Measurements from ENCODE around the gene NISCH.

NISCH gene

GRCh38 chr3:52454250-52454937 lies 1.0 kb upstream of the NISCH start:
- Histone ChIP-seq H3K27me3 (ENCODE audit: insufficient read depth, poor library complexity, severe bottlenecking) (no peaks in the 10 kb centered on the region), H3K27ac (replicated peaks) (no peak overlapping the region), H3K4me3 (replicated peaks; ENCODE audit: insufficient read depth, low read length) (no peak overlapping the region)
- TF ChIP-seq SPI1 (IDR thresholded peaks at IDR 0.05; ENCODE audit: borderline replicate concordance, low read depth) (peak; percentile 43; the same call in 1 of the 2 replicates), REST (IDR thresholded peaks at IDR 0.05; ENCODE audit: insufficient replicate concordance, low read depth) (no peak)
- no peak for DNase-seq (ENCODE audit: low read depth in 1 of 2, low spot score in 1 of 2)

GRCh38 chr3:52454938-52455282 lies 494 bp upstream of the NISCH start:
- no peak for DNase-seq (ENCODE audit: low read depth in 1 of 2, low spot score in 1 of 2)
- H3K27ac ChIP-seq (replicated peaks): peak overlapping the region; percentile 89
- TF ChIP-seq GABPA (IDR thresholded peaks at IDR 0.05; ENCODE audit: low read depth) (no peak), SPI1 (IDR thresholded peaks at IDR 0.05; ENCODE audit: borderline replicate concordance, low read depth) (no peak), REST (IDR thresholded peaks at IDR 0.05; ENCODE audit: insufficient replicate concordance, low read depth) (no peak), CTCF (IDR thresholded peaks at IDR 0.05; ENCODE audit: insufficient read depth, low read length) (no peak), POLR2AphosphoS5 (IDR thresholded peaks at IDR 0.05; ENCODE audit: low read depth) (no peak)
- no peaks in the 10 kb centered on the region for H3K27me3 ChIP-seq (ENCODE audit: insufficient read depth, poor library complexity, severe bottlenecking)
- peak overlapping the region; percentile 77 for H3K4me3 ChIP-seq (replicated peaks; ENCODE audit: insufficient read depth, low read length)

DNA sequence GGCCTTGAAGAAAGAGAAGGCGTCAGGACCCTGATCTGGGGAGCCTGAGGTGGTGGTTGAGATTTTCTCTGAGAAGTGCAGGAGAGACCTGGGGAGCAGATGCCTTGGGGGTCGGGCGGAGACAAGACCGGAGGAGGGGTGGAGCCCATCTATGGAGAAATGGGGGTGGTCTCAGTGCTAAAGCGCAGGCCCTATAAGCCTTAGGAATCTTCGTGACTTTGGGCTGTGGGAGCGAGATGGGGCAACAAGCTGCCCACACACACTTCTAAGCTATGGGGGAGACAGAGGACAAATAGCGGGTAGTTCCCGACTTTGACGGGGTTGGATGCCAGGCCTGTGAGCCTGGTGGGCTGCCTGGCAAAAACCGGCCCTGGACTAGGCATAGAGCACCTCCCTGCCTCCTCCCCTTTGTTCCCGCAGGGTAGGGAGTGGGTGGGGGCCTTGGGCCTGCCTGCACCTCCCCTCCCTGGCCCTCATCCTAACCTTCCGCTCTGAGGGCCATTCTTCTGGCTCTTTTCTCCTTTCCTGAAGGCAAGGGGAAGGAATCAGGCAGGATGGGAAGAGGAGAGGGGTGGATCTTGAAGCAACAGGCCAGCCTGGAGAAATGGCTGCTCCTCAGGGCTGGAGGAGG lies 880 bp downstream of the NISCH start:
- H3K27ac ChIP-seq (replicated peaks): peak overlapping the region; percentile 89
- peak overlapping the region; percentile 77 for H3K4me3 ChIP-seq (replicated peaks; ENCODE audit: insufficient read depth, low read length)
- no peak for DNase-seq (ENCODE audit: low read depth in 1 of 2, low spot score in 1 of 2)
- no peaks in the 10 kb centered on the region for H3K27me3 ChIP-seq (ENCODE audit: insufficient read depth, poor library complexity, severe bottlenecking)
- no peak for TF ChIP-seq CTCF (IDR thresholded peaks at IDR 0.05; ENCODE audit: insufficient read depth, low read length)
- TF ChIP-seq GABPA (IDR thresholded peaks at IDR 0.05; ENCODE audit: low read depth): no peak
- TF ChIP-seq SPI1 (IDR thresholded peaks at IDR 0.05; ENCODE audit: borderline replicate concordance, low read depth): no peak
- TF ChIP-seq REST (IDR thresholded peaks at IDR 0.05; ENCODE audit: insufficient replicate concordance, low read depth): no peak
- no peak for TF ChIP-seq POLR2AphosphoS5 (IDR thresholded peaks at IDR 0.05; ENCODE audit: low read depth)

All from HL-60 (cell line).